Measurements from ENCODE around the gene RAD54L2.
A peak's percentile ranks its signal among the peaks of the same experiment; 100 is the strongest.
"Not testable (repeated sequence)": the region's sequence is repeated elsewhere in the genome, so short reads cannot be mapped to it uniquely, and the experiment has no call there.

RAD54L2 gene

GRCh38 chr3:51544011-51544775, 5.7 kb downstream of the RAD54L2 start:
- no peak for DNase-seq (ENCODE audit: low read depth)

- no peak for DNase-seq (ENCODE audit: low read depth)
Measured at GRCh38 chr3:51547274-51547673, 8.8 kb downstream of the RAD54L2 start.

- no peak for DNase-seq (ENCODE audit: low read depth)
Measured at GRCh38 chr3:51549311-51549710, 10.8 kb downstream of the RAD54L2 start.

GRCh38 chr3:51550080-51550819, 11.7 kb downstream of the RAD54L2 start:
- DNase-seq (ENCODE audit: low read depth): no peak

- no peak for DNase-seq (ENCODE audit: low read depth)
Measured at GRCh38 chr3:51557993-51558392, 19.5 kb downstream of the RAD54L2 start.

GRCh38 chr3:51559411-51559888, 20.9 kb downstream of the RAD54L2 start:
- DNase-seq (ENCODE audit: low read depth): peak; percentile 37

GRCh38 chr3:51559961-51560360, 21.4 kb downstream of the RAD54L2 start:
- no peak for DNase-seq (ENCODE audit: low read depth)

GRCh38 chr3:51562403-51562802, 23.9 kb downstream of the RAD54L2 start:
- DNase-seq (ENCODE audit: low read depth): not testable (repeated sequence)

GRCh38 chr3:51568036-51568435, 29.5 kb downstream of the RAD54L2 start:
- no peak for DNase-seq (ENCODE audit: low read depth)

GRCh38 chr3:51568996-51569395, 30.5 kb downstream of the RAD54L2 start:
- DNase-seq (ENCODE audit: low read depth): no peak

- DNase-seq (ENCODE audit: low read depth): no peak
Measured at GRCh38 chr3:51578238-51578637, 39.7 kb downstream of the RAD54L2 start.

GRCh38 chr3:51580418-51580817, 41.9 kb downstream of the RAD54L2 start:
- DNase-seq (ENCODE audit: low read depth): no peak

- DNase-seq (ENCODE audit: low read depth): no peak
Measured at GRCh38 chr3:51581524-51581923, 43.0 kb downstream of the RAD54L2 start.

GRCh38 chr3:51585197-51585596, 46.7 kb downstream of the RAD54L2 start:
- no peak for DNase-seq (ENCODE audit: low read depth)

GRCh38 chr3:51585871-51586270, 47.4 kb downstream of the RAD54L2 start:
- no peak for DNase-seq (ENCODE audit: low read depth)

Measured in GM04503 (cell line).